Caco-2 (cell line): ENCODE data around the gene NUB1. TPM values are rescaled to one million over a fixed set of nuclear protein-coding genes. Genes with fewer than 3 reads are reported as not detected.

Source experiments
- BruUV-seq: library from RNA; stranded (reverse); fragments of 400-500 nt; replicated peaks from 2 replicates; lab custom pipeline; 2021; lab: Mats Ljungman, UMichigan
- CTCF ChIA-PET: fragments of 300-600 bp; sonication (Branson Sonifier 250); formaldehyde crosslinking; loops from one replicate; lab custom pipeline; 2022; ENCODE audit warnings: antibody characterized with exemption; lab: Charles Lee
- POLR2A ChIA-PET: fragments of 300-600 bp; sonication (Branson Sonifier 250); formaldehyde crosslinking; loops from one replicate; lab custom pipeline; 2022; ENCODE audit warnings: antibody characterized with exemption; lab: Charles Lee
- DNase-seq, 2 experiments: peaks; one replicate each; pipeline versions ENCODE4 v3.0.0 to v3.0.0-alpha.2; 2020 to 2022
- H3K27me3 ChIP-seq: replicated peaks from 2 replicates; pipeline ENCODE4 v1.6.0; 2011; ENCODE audit warnings: low read length; ENCODE audit not compliant: control insufficient read depth, insufficient read depth
- H3K36me3 ChIP-seq: 2 replicates; pipeline ENCODE4 v1.5.1; 2011; ENCODE audit warnings: low read length; ENCODE audit not compliant: control insufficient read depth, insufficient read depth
- H3K4me1 ChIP-seq: fragments of 250-450 bp; sonication (Bioruptor Pico); 2 replicates; pipeline ENCODE4 v1.5.1; 2020; ENCODE audit warnings: mild to moderate bottlenecking
- H3K4me3 ChIP-seq: 2 replicates; pipeline ENCODE4 v1.5.1; 2011; ENCODE audit warnings: low read depth, mild to moderate bottlenecking, control low read depth, low read length
- H3K9me3 ChIP-seq: fragments of 250-450 bp; sonication (Bioruptor Pico); 2 replicates; pipeline ENCODE4 v1.5.1; 2020; ENCODE audit warnings: mild to moderate bottlenecking, moderate library complexity
- H3K27ac Mint-ChIP-seq: one replicate; pipeline ENCODE4 v1.8.0; 2022; ENCODE audit warnings: mixed read lengths; ENCODE audit not compliant: unreplicated experiment
- H3K27me3 Mint-ChIP-seq: one replicate; pipeline ENCODE4 v1.8.0; 2022; ENCODE audit warnings: mixed read lengths; ENCODE audit not compliant: insufficient read depth, unreplicated experiment
- H3K36me3 Mint-ChIP-seq: one replicate; pipeline ENCODE4 v1.8.0; 2022; ENCODE audit warnings: mild to moderate bottlenecking, mixed read lengths; ENCODE audit not compliant: insufficient read depth, unreplicated experiment
- H3K4me1 Mint-ChIP-seq: one replicate; pipeline ENCODE4 v1.8.0; 2022; ENCODE audit warnings: low read depth, mixed read lengths; ENCODE audit not compliant: unreplicated experiment
- H3K4me3 Mint-ChIP-seq: one replicate; pipeline ENCODE4 v1.8.0; 2022; ENCODE audit warnings: mild to moderate bottlenecking, moderate library complexity, mixed read lengths; ENCODE audit not compliant: unreplicated experiment
- H3K9me3 Mint-ChIP-seq: one replicate; pipeline ENCODE4 v1.8.0; 2022; ENCODE audit warnings: mixed read lengths; ENCODE audit not compliant: unreplicated experiment
- intact Hi-C: fragments of 100-400 bp; cut with micrococcal nuclease; formaldehyde crosslinking; loops from one replicate; pipeline ENCODE4 v1.10.0; 2022; ENCODE audit not compliant: unreplicated experiment
- total RNA-seq: library from RNA; stranded (reverse); gene quantifications from 2 replicates; pipeline ENCODE4 v1.2.3, GENCODE V29; 2022
- TF ChIP-seq, protein P1 (sequence below), 2 experiments: fragments of 200-600 bp in 1 of 2; IDR thresholded peaks; 1 replicate in 1 of 2; 2 replicates in 1 of 2; pipeline versions ENCODE4 v1.5.1 to v1.8.0; 2011 to 2022; ENCODE audit warnings: antibody characterized with exemption in 1 of 2, control low read depth in 1 of 2, inconsistent platforms in 1 of 2, low read depth in 1 of 2, low read length in 1 of 2, mild to moderate bottlenecking in 1 of 2, moderate library complexity in 1 of 2; ENCODE audit not compliant: insufficient read depth in 1 of 2, severe bottlenecking in 1 of 2, unreplicated experiment in 1 of 2

The NUB1 gene
- total RNA-seq, 1 experiment from 2014 or later = 51.6 TPM

GRCh38 chr7:151334628-151335027 is 7.0 kb upstream of the NUB1 start:
- no peaks in the 10 kb centered on the region; the same call in 1 of the 2 replicates for H3K27me3 ChIP-seq
- no peak overlapping the region for H3K4me3 Mint-ChIP-seq
- BruUV-seq = no TSS peak
- H3K27ac Mint-ChIP-seq = no peak overlapping the region
- TF ChIP-seq, protein P1, sequence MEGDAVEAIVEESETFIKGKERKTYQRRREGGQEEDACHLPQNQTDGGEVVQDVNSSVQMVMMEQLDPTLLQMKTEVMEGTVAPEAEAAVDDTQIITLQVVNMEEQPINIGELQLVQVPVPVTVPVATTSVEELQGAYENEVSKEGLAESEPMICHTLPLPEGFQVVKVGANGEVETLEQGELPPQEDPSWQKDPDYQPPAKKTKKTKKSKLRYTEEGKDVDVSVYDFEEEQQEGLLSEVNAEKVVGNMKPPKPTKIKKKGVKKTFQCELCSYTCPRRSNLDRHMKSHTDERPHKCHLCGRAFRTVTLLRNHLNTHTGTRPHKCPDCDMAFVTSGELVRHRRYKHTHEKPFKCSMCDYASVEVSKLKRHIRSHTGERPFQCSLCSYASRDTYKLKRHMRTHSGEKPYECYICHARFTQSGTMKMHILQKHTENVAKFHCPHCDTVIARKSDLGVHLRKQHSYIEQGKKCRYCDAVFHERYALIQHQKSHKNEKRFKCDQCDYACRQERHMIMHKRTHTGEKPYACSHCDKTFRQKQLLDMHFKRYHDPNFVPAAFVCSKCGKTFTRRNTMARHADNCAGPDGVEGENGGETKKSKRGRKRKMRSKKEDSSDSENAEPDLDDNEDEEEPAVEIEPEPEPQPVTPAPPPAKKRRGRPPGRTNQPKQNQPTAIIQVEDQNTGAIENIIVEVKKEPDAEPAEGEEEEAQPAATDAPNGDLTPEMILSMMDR (IDR thresholded peaks at IDR 0.05; ENCODE audit: insufficient read depth in 1 of 2, low read depth in 1 of 2, low read length in 1 of 2, severe bottlenecking in 1 of 2, unreplicated experiment in 1 of 2) = no peak
- H3K4me1 Mint-ChIP-seq = no peaks in the 10 kb centered on the region
- no peak overlapping the region for H3K4me3 ChIP-seq
- no peaks in the 10 kb centered on the region for H3K27me3 Mint-ChIP-seq
- DNase-seq = no peak
- H3K36me3 ChIP-seq = no peaks in the 10 kb centered on the region
- CTCF ChIA-PET = no interaction called here
- H3K4me1 ChIP-seq = no peaks in the 10 kb centered on the region
- no peaks in the 10 kb centered on the region for H3K36me3 Mint-ChIP-seq
- peaks cover 4% of the 10 kb centered on the region; the same call in 1 of the 2 replicates for H3K9me3 ChIP-seq
- POLR2A ChIA-PET = no interaction called here
- no peaks in the 10 kb centered on the region for H3K9me3 Mint-ChIP-seq
- intact Hi-C loops = no loop called here

- H3K4me3 ChIP-seq = no peak overlapping the region
- POLR2A ChIA-PET = no interaction called here
- no peak overlapping the region for H3K4me3 Mint-ChIP-seq
- no peaks in the 10 kb centered on the region for H3K4me1 ChIP-seq
- H3K4me1 Mint-ChIP-seq = no peaks in the 10 kb centered on the region
- no TSS peak for BruUV-seq
- intact Hi-C loops = no loop called here
- H3K36me3 ChIP-seq = no peaks in the 10 kb centered on the region
- H3K36me3 Mint-ChIP-seq = peaks cover 4% of the 10 kb centered on the region
- no peak for DNase-seq
- CTCF ChIA-PET = interaction anchor here (0.6 kb wide), 1 partner anchor 21 kb away, joined by 3 read pairs; no protein-coding TSS in a partner anchor
- H3K27me3 ChIP-seq = no peaks in the 10 kb centered on the region; the same call in 1 of the 2 replicates
- peaks cover 3% of the 10 kb centered on the region; the same call in 1 of the 2 replicates for H3K9me3 ChIP-seq
- H3K9me3 Mint-ChIP-seq = no peaks in the 10 kb centered on the region
- TF ChIP-seq, protein P1 (IDR thresholded peaks at IDR 0.05; ENCODE audit: insufficient read depth in 1 of 2, low read depth in 1 of 2, low read length in 1 of 2, severe bottlenecking in 1 of 2, unreplicated experiment in 1 of 2) = no peak
- H3K27ac Mint-ChIP-seq = no peak overlapping the region
- H3K27me3 Mint-ChIP-seq = no peaks in the 10 kb centered on the region
Measured at GRCh38 chr7:151336027-151336708, 5.4 kb upstream of the NUB1 start.

DNA sequence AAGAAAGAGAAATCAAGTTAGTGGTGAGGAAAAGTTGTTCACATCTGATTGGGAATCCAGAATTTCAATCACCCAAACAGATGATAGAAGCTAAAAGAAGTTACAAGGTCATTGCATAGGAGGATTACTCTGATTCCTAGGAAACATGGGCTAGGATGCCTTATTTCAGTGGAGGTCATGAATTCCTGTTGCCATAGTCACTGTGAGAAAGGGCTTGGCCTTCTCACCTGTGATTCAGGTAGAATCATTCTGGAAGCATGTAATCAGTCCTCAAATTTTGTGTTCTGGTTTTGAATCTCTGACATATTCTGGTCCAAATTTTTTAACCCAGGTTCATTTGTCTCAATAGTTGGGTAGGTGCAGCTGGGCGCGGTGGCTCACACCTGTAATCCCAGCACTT is 4.3 kb upstream of the NUB1 start:
- no peaks in the 10 kb centered on the region for H3K4me1 Mint-ChIP-seq
- ChIA-PET CTCF (interaction anchor here (1.0 kb wide), 1 partner anchor 13 kb away, joined by 4 read pairs; no protein-coding TSS in a partner anchor), POLR2A (no interaction called here)
- BruUV-seq = no TSS peak
- no peak for DNase-seq
- Histone ChIP-seq H3K4me3 (no peak overlapping the region), H3K9me3 (no peaks in the 10 kb centered on the region), H3K27me3 (no peaks in the 10 kb centered on the region; the same call in 1 of the 2 replicates), H3K4me1 (no peaks in the 10 kb centered on the region), H3K36me3 (no peaks in the 10 kb centered on the region)
- intact Hi-C loops = no loop called here
- no peaks in the 10 kb centered on the region for H3K27me3 Mint-ChIP-seq
- TF ChIP-seq, protein P1 (IDR thresholded peaks at IDR 0.05; ENCODE audit: insufficient read depth in 1 of 2, low read depth in 1 of 2, low read length in 1 of 2, severe bottlenecking in 1 of 2, unreplicated experiment in 1 of 2) = no peak
- H3K36me3 Mint-ChIP-seq = peaks cover 9% of the 10 kb centered on the region
- H3K27ac Mint-ChIP-seq = no peak overlapping the region
- no peak overlapping the region for H3K4me3 Mint-ChIP-seq
- H3K9me3 Mint-ChIP-seq = no peaks in the 10 kb centered on the region
